Liver (tissue), 3 donors: Measurements from ENCODE around the gene PRCC.

Source experiments
- ATF3 ChIP-seq: IDR thresholded peaks from 2 replicates; pipeline ENCODE4 v1.6.1; 2016; ENCODE audit warnings: antibody characterized with exemption
- CTCF ChIP-seq: fragments of 150-350 bp; IDR thresholded peaks from 2 replicates; pipeline ENCODE4 v1.5.1; 2017; ENCODE audit warnings: improper control_type of control experiment, low read depth, low read length; ENCODE audit not compliant: missing input control
- FOXA1 ChIP-seq: IDR thresholded peaks from 2 replicates; pipeline ENCODE4 v1.6.1; 2016; ENCODE audit warnings: antibody characterized with exemption
- GABPA ChIP-seq, 2 donors: IDR thresholded peaks in 1 of 2; conservative IDR thresholded peaks in 1 of 2; 2 replicates each; pipeline ENCODE4 v1.6.1; 2016; ENCODE audit warnings: antibody characterized with exemption in 2 of 2, mild to moderate bottlenecking in 1 of 2, moderate library complexity in 1 of 2
- MAX ChIP-seq: IDR thresholded peaks from 2 replicates; pipeline ENCODE4 v1.6.1; 2016; ENCODE audit warnings: antibody characterized with exemption
- REST ChIP-seq: IDR thresholded peaks from 2 replicates; pipeline ENCODE4 v1.6.1; 2016; ENCODE audit warnings: antibody characterized with exemption, mild to moderate bottlenecking
- TAF1 ChIP-seq: conservative IDR thresholded peaks from 2 replicates; pipeline ENCODE4 v1.6.1; 2016; ENCODE audit warnings: antibody characterized with exemption, mild to moderate bottlenecking
- YY1 ChIP-seq: IDR thresholded peaks from 2 replicates; pipeline ENCODE4 v1.6.1; 2016; ENCODE audit warnings: antibody characterized with exemption, mild to moderate bottlenecking
- ZBTB33 ChIP-seq: IDR thresholded peaks from 2 replicates; pipeline ENCODE4 v1.6.1; 2016; ENCODE audit warnings: antibody characterized with exemption
- donor health status: healthy.
- donor health status: healthy.

GRCh38 chr1:156721535-156721934, 45.8 kb upstream of the PRCC start:
- TF ChIP-seq YY1 (no peak), CTCF (no peak), GABPA (IDR thresholded peaks at IDR 0.05 in 1 of 2, conservative IDR thresholded peaks at IDR 0.05 in 1 of 2) (no peak), MAX (no peak), REST (no peak), ZBTB33 (no peak), TAF1 (no peak), FOXA1 (no peak), ATF3 (no peak)
